HG03095 (cell line): ENCODE results near the gene ZDHHC22.

ENCODE experiments used
- ATAC-seq: cut with Tn5 transposase; IDR thresholded peaks from one replicate; pipeline ENCODE4 v1.9.1; 2021; ENCODE audit warnings: moderate library complexity; ENCODE audit not compliant: unreplicated experiment

Gene ZDHHC22

GRCh38 chr14:77085538-77085937 is 56.1 kb downstream of the ZDHHC22 start:
- ATAC-seq: no peak

- ATAC-seq: no peak
Observed at GRCh38 chr14:77084985-77085384, 56.6 kb downstream of the ZDHHC22 start.

- ATAC-seq: no peak
Observed at GRCh38 chr14:77083082-77083481, 58.5 kb downstream of the ZDHHC22 start.

- ATAC-seq: no peak
Observed at GRCh38 chr14:77082356-77082755, 59.2 kb downstream of the ZDHHC22 start.
